Neural cell (in vitro differentiated cells): ENCODE data around the gene SULT4A1.

Experiments used
- EP300 ChIP-seq: fragments of 450-650 bp; conservative IDR thresholded peaks from 2 replicates; pipeline ENCODE4 v1.6.1; 2014; ENCODE audit warnings: antibody characterized with exemption, mild to moderate bottlenecking, moderate library complexity; ENCODE audit not compliant: poor library complexity, severe bottlenecking
- EZH2 ChIP-seq: fragments of 200-600, 300-800 bp; shearing (Covaris generic), sonication (generic); IDR thresholded peaks from 2 replicates; pipeline ENCODE4 v1.6.1; 2014; ENCODE audit warnings: antibody characterized with exemption, low read length, borderline replicate concordance, mild to moderate bottlenecking; ENCODE audit not compliant: insufficient read depth, poor library complexity, severe bottlenecking
- MXI1 ChIP-seq: fragments of 450-650 bp; conservative IDR thresholded peaks from 2 replicates; pipeline ENCODE4 v1.6.1; 2014; ENCODE audit warnings: antibody characterized with exemption, mild to moderate bottlenecking; ENCODE audit not compliant: poor library complexity, severe bottlenecking
- POLR2AphosphoS5 ChIP-seq: IDR thresholded peaks from 2 replicates; pipeline ENCODE4 v1.6.1; 2012
- RAD21 ChIP-seq: fragments of 450-650 bp; conservative IDR thresholded peaks from 2 replicates; pipeline ENCODE4 v1.6.1; 2014; ENCODE audit warnings: antibody characterized with exemption, mild to moderate bottlenecking, moderate library complexity
- SMC3 ChIP-seq: fragments of 450-650 bp; conservative IDR thresholded peaks from 2 replicates; pipeline ENCODE4 v1.6.1; 2014; ENCODE audit warnings: antibody characterized with exemption, mild to moderate bottlenecking, moderate library complexity; ENCODE audit not compliant: poor library complexity
- TAF1 ChIP-seq: IDR thresholded peaks from 2 replicates; pipeline ENCODE4 v1.6.1; 2012; ENCODE audit warnings: low read depth
- TF ChIP-seq, protein P1 (sequence below): fragments of 450-650 bp; IDR thresholded peaks from 2 replicates; pipeline ENCODE4 v1.5.1; 2014; ENCODE audit warnings: antibody characterized with exemption, mild to moderate bottlenecking, moderate library complexity; ENCODE audit not compliant: poor library complexity, severe bottlenecking
- TF ChIP-seq, protein P2 (sequence below): IDR thresholded peaks from 2 replicates; pipeline ENCODE4 v1.6.1; 2012; ENCODE audit warnings: borderline replicate concordance

DNA sequence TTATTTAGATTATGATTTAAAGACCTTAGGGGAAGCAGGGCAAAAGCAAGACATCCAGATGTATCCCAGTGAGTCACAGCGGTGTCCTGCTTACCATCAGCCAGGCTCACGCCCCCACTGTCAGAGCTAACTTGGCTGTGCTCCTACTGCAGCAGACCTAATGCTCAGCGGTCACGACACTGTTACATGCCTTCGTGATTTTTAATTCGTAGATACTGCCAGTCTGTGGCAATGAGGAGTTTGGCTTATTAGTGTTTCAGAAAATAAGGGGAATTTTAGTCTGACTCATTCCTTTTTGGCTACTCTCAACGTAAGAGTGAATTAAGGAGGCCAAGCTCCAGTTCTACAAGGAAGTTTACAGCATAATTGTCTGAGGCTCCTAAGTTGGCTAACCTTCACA is 72.9 kb downstream of the SULT4A1 start:
- TF ChIP-seq, protein P1, sequence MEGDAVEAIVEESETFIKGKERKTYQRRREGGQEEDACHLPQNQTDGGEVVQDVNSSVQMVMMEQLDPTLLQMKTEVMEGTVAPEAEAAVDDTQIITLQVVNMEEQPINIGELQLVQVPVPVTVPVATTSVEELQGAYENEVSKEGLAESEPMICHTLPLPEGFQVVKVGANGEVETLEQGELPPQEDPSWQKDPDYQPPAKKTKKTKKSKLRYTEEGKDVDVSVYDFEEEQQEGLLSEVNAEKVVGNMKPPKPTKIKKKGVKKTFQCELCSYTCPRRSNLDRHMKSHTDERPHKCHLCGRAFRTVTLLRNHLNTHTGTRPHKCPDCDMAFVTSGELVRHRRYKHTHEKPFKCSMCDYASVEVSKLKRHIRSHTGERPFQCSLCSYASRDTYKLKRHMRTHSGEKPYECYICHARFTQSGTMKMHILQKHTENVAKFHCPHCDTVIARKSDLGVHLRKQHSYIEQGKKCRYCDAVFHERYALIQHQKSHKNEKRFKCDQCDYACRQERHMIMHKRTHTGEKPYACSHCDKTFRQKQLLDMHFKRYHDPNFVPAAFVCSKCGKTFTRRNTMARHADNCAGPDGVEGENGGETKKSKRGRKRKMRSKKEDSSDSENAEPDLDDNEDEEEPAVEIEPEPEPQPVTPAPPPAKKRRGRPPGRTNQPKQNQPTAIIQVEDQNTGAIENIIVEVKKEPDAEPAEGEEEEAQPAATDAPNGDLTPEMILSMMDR = no peak
- TF ChIP-seq EZH2 (no peak), EP300 (no peak), POLR2AphosphoS5 (no peak), RAD21 (no peak), MXI1 (no peak), SMC3 (no peak), TAF1 (no peak)
- TF ChIP-seq, protein P2, sequence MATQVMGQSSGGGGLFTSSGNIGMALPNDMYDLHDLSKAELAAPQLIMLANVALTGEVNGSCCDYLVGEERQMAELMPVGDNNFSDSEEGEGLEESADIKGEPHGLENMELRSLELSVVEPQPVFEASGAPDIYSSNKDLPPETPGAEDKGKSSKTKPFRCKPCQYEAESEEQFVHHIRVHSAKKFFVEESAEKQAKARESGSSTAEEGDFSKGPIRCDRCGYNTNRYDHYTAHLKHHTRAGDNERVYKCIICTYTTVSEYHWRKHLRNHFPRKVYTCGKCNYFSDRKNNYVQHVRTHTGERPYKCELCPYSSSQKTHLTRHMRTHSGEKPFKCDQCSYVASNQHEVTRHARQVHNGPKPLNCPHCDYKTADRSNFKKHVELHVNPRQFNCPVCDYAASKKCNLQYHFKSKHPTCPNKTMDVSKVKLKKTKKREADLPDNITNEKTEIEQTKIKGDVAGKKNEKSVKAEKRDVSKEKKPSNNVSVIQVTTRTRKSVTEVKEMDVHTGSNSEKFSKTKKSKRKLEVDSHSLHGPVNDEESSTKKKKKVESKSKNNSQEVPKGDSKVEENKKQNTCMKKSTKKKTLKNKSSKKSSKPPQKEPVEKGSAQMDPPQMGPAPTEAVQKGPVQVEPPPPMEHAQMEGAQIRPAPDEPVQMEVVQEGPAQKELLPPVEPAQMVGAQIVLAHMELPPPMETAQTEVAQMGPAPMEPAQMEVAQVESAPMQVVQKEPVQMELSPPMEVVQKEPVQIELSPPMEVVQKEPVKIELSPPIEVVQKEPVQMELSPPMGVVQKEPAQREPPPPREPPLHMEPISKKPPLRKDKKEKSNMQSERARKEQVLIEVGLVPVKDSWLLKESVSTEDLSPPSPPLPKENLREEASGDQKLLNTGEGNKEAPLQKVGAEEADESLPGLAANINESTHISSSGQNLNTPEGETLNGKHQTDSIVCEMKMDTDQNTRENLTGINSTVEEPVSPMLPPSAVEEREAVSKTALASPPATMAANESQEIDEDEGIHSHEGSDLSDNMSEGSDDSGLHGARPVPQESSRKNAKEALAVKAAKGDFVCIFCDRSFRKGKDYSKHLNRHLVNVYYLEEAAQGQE = no peak
